Fibroblast of lung (primary cell): Measurements from ENCODE around the gene PPP6R3.

Experiments
- EZH2 ChIP-seq: IDR thresholded peaks from 2 replicates; pipeline ENCODE4 v1.5.1; 2012; ENCODE audit warnings: low read length, control low read depth, mild to moderate bottlenecking; ENCODE audit errors: missing control alignments
- TF ChIP-seq, protein P1 (sequence below), 2 donors: IDR thresholded peaks in 1 of 2; conservative IDR thresholded peaks in 1 of 2; 1 replicate in 1 of 2; 2 replicates in 1 of 2; pipeline ENCODE4 v1.5.1; 2011 to 2012; ENCODE audit warnings: low read length in 2 of 2, control low read depth in 1 of 2, inconsistent platforms in 1 of 2, low read depth in 1 of 2, mild to moderate bottlenecking in 1 of 2

DNA sequence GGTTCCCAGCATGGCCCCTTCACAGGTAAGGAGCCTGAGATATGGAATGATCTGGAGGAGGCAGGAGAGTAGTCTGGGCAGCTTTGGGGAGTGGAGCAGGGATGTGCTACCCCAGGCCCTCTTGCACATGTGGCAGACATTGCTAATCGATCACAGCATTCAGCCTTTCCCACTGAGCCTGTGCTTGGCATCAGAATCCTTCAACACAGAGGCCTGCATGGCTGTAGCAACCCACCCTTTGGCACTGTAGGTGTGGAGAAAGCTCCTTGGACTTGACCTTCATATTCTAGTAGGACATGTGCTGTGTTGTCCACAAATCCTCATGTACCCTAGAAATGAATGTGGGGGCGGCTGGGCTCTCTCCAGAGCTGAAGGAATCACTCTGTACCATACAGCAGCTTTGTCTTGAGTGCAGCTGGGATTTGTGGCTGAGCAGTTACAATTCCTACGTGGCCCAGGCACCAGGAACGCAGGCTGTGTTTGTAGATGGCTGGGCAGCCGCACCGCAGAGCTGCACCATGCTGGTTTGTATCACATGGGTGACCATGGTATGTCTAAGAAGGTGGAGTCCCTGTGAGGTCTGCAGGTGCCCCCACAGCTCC is 21.8 kb upstream of the PPP6R3 start:
- TF ChIP-seq, protein P1, sequence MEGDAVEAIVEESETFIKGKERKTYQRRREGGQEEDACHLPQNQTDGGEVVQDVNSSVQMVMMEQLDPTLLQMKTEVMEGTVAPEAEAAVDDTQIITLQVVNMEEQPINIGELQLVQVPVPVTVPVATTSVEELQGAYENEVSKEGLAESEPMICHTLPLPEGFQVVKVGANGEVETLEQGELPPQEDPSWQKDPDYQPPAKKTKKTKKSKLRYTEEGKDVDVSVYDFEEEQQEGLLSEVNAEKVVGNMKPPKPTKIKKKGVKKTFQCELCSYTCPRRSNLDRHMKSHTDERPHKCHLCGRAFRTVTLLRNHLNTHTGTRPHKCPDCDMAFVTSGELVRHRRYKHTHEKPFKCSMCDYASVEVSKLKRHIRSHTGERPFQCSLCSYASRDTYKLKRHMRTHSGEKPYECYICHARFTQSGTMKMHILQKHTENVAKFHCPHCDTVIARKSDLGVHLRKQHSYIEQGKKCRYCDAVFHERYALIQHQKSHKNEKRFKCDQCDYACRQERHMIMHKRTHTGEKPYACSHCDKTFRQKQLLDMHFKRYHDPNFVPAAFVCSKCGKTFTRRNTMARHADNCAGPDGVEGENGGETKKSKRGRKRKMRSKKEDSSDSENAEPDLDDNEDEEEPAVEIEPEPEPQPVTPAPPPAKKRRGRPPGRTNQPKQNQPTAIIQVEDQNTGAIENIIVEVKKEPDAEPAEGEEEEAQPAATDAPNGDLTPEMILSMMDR (conservative IDR thresholded peaks at IDR 0.05 in 1 of 2, IDR thresholded peaks at IDR 0.05 in 1 of 2; ENCODE audit: low read depth in 1 of 2, low read length in 2 of 2), result no peak
- TF ChIP-seq EZH2, result no peak
